SU-DHL-6 (cell line): Measurements from ENCODE around the gene PTPN13.

ENCODE experiments used
- CTCF ChIP-seq: fragments of 200-600 bp; sonication (generic); IDR thresholded peaks from one replicate; pipeline ENCODE4 v1.5.1; 2017; ENCODE audit warnings: antibody characterized with exemption, mild to moderate bottlenecking, low read length, moderate library complexity; ENCODE audit not compliant: insufficient read depth, poor library complexity, severe bottlenecking
- EZH2phosphoT487 ChIP-seq: fragments of 200-600 bp; sonication (generic), shearing (Covaris generic); conservative IDR thresholded peaks from 2 replicates; pipeline ENCODE4 v1.6.1; 2018; ENCODE audit warnings: mild to moderate bottlenecking, antibody characterized with exemption, low read length, moderate library complexity, mixed read lengths

GRCh38 chr4:86835677-86836076, 241.6 kb downstream of the PTPN13 start:
- TF ChIP-seq CTCF (no peak), EZH2phosphoT487 (no peak)
